HG02884 (cell line): ENCODE data around the gene CES1.
"Not testable (repeated sequence)": the region's sequence is repeated elsewhere in the genome, so short reads cannot be mapped to it uniquely, and the experiment has no call there.

Experiments used
- ATAC-seq: cut with Tn5 transposase; IDR thresholded peaks from one replicate; pipeline ENCODE4 v1.9.1; 2021; ENCODE audit warnings: mild to moderate bottlenecking, moderate library complexity; ENCODE audit not compliant: unreplicated experiment

CES1 gene

DNA sequence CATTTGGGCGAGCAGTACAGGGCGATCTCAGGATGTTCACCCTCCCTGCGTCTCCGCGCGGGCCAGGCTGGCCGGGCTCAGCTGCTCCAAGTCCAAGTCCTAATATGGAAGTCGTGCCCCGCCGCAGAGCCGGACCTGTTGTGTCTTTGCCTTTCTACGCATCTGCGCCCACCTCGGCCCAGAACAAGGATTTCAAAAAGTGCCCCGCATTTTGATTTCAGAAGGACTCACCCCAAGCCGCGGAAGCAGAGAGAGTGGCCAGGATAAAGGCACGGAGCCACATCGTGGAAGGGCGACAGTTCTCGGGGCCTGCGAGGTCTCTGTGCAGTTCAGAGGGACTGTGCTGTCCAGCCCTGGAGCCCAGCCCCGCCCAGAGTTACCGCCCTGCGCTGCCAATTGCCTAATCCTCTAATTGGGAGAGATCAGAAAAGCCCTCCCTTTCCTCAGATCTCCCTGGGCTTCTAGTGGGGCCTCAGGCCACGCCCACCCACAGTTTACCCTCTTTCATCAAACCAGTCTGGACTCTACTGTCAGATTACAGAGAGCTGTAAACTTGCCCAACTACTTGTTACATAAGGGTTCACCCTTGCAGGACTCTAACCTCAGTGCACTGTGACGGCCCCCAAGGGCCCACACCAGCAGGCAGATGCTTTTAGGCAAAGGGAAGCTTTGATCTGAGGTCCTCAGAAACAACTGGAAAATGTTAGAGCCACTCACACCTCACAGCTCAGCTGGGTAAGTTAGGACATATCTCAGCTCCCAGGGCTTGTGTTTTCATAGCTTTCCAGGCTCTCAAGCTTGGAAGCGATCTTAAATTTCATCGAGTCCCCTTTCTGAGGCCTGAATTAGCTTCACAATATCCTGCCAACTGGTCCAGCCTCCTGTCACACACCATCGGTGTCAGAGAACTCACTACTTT lies at the start of gene CES1:
TSS of gene CES1 (minus strand) at position 324 of the 919 bp plus-strand sequence. CDS start at position 283, 41 bp downstream.
- no peak for ATAC-seq

DNA sequence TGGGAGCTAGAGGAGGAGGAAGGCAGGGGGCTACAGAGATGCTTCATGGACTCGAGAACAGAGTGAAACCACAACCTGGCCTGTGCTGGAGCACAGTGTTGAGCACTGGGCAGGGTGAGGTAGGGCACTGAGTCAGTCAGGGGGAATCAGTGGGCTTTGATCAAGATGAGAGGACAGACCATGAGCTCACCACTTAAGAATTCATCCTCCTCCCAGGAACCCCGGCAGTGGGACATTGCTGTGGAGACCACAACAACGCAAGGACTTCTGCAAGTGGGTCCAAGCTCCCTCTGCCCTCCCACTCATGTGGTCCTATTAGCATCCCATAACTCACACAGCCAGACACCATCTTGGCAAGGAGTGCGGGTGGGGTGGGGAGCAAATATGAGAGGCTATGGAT lies 44.0 kb upstream of the CES1 start:
- no peak for ATAC-seq

DNA sequence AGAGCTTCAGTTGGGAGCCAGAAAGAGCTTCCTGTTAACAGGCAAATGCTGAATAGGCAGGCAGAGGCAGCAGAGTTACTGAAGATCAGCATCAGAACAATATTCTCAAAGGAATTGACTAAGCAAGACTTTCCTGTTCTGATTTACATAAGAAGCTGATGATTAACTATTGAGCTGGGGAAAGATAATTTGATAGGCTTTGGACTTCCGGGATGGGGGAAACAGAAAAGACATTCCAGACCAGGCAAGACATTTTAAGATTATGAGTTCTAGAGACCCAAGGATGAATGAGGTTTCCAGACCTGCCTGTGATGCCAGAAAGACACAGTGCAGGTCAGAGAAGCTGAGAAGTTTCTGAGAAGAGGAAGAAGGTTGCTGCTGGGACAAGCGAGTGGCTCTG lies 42.4 kb upstream of the CES1 start, which contains the start of gene CES5A:
TSS of gene CES5A (minus strand) at position 101 of the 400 bp plus-strand sequence. CDS start 152 bp downstream, outside the sequence.
- no peak for ATAC-seq

DNA sequence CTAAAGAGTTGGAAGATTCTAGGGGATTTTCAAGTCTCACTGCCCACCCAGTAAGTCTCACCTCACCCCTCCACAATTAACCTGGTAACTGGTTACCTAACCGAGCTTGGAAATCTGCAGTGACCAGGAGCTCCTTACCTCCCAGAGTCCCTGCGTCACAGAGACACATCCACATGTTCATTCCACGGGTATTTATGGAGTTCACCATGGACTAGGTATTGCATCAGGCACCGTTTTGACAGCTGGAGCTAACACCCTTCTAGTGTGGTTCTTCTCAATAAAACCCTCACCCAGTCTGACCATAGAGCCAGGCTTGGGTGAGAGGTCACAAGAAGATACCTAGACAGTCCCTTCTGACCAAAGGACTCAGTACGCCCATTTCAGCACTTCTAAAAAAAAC lies 40.2 kb upstream of the CES1 start:
- ATAC-seq, result no peak

DNA sequence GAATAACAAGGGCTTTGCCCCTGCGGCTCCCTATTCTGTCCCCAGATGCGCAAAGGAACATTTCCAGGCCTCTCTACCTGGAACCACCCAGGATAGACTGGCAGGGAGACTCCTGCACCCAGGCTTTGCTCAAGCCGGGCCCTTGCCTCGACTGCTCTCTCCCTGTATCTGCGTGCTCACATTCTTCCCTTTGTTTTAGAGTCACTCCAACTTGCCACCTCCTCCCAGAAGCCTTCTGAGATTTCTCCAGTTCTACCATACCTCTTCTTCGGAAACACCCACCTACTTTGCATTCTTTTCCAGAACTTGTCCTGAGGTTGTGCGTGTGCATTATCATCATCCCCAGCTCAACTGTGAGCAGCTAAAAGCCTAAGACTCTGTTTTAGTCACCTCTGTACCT lies 39.2 kb upstream of the CES1 start:
- ATAC-seq, result no peak

DNA sequence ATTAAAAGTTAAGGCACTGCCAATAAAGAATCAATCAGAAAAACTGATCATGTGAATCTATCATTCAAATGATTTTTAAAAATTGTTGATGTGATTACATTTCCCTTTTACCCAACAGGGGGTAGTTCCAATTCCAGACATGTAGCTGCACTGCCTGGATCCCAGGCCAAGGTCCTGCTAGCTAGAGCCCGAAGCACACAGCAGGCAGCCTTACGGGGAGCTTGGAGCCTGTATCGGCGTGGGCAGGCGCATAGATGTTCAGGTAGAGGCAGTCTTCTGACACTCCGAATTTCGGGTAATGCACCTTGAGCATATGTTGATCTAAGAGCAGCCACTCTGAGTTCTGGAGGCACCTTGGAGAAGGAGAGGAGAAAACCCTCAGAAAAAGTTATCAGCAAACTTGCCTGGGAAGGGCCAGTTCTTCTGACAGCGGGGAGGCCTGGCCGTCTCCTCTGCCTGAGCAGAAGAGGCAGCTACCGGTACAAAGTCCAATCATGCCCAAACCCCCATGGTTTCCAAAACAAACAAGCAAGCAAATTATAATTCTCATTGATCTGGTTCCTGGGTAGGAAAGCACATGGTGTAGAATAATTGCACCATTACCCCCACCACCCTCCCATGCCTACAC lies 38.6 kb upstream of the CES1 start:
- ATAC-seq, result no peak

DNA sequence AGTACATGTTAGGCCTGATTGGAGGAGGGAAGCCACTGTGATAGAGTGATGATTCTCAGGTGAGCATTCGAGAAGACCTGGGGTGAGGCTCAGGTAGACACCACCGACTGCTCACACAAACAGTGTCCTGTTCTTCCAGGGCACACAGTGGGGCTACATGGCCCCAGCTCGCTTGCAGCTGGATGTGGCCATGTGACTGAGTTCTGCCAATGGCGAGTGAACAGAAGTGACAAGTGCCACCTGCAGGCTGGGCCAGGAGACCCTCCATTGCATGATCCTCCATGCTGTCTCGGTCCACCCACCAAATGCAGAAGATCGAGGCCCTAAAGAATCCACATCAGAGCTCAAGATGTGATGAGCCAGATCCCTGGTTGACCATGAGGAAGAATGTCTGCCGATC lies 36.1 kb upstream of the CES1 start:
- ATAC-seq, result no peak

DNA sequence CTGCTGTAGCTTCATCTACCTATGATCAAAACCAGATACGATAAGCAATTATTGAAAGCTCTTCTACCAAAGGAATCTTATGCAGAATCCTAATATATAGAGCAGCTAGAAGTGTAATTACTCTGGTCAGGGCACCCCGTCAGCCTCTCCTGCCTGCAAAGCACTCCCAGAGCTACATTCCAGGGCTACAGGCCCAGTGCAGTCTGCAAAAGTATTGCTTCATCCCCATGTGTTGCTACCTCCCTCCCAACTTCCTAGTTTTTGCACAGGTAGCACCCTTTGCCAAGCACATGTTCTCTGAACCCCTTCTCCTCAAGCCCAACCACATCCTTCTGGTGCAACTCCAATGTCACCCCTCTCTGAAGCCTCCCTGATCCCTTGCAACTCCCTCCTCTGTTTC lies 35.2 kb upstream of the CES1 start:
- ATAC-seq, result no peak

DNA sequence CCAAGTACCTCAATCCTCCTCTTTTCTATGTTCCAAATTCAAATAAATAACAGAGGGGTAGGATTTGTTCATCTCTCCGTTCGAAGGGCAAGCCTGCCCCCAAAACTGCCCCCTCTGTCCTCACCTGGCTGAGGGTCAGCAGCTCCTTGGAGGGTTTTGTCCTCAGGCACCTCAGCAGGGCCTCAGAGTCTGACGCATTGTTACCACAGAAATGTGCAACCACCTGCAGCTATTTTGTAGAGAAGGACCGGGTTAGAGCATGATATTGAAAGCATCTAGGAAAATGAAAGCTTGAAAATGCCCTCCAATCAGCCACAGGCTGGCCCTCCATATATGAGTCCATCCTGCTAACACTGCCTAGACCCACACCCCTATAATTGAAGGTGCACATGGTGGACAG lies 28.4 kb upstream of the CES1 start:
- no peak for ATAC-seq

DNA sequence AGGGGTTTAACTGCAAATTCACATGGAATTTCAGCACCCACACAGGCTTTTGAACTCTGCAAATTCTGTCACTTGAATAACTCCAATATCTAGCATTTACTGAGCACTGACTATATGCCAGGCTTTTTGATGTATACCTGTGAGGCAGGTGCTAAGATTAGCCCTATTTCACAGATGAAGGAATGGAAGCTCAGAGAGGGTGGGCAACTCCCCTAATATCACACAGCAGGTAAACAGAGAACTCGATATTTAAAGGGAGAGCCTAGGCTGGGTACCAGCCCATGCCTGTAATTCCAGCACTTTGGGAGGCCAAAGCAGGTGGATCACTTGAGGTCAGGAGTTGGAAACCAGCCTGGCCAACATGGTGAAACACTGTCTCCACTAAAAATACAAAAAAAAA lies 24.8 kb upstream of the CES1 start:
- not testable (repeated sequence) for ATAC-seq

DNA sequence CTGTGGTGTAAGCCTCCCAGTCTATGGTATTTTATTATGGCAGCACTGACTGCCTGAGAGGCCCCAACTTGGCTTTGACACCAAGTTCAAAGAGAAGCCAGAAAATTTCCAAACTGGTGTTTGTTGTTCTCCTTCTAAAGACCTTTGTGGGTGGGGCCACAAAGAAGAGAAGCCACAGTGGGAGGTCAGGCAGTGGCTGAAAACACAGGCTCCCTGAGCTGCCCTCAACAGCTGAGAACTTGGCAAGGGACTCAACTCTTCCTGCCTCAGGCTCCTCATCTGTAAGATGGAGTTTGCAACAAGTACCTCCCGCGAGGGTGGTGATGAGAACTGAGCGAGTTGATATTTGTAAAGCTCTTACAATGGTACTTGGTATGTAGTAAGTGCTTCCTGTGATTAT lies 24.1 kb upstream of the CES1 start:
- ATAC-seq, result no peak

DNA sequence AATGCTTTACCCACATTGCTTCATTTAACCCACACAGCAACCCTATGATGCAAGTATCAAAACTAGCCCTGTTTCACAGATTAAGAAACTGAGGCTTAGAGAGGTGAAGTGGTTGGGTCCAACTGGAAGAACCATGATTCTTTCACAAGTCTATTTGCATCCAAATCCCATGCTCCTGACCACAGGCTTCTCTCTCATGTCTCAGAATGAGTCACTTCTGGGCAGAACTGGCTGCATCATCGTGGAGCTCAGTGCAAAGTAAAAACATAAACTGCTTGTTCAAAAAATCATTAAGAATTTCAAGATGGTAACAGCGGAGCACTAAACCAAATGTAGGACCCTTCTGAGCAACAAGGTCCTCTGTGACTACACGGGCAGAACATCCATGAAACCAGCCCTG lies 20.2 kb upstream of the CES1 start:
- no peak for ATAC-seq

DNA sequence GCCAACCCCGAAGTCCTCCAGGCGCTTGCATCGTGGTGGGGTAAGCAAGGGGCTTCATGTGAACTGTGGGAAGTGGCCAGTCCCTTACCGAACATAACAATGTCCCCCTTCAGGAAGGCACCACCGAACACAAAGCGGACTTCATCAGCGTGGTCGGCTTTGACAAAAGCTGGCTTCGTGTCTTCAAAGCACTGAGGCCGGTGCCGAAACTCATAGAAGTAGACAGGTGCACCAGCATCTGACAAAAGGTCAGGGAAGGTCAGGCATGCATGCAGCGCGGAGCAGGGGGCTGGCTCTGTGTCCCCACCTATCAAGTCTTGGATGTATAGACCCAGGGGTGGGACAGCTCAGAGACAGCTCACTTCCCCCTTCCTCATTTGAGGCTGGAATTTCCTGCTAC lies 16.6 kb upstream of the CES1 start:
- ATAC-seq, result no peak

DNA sequence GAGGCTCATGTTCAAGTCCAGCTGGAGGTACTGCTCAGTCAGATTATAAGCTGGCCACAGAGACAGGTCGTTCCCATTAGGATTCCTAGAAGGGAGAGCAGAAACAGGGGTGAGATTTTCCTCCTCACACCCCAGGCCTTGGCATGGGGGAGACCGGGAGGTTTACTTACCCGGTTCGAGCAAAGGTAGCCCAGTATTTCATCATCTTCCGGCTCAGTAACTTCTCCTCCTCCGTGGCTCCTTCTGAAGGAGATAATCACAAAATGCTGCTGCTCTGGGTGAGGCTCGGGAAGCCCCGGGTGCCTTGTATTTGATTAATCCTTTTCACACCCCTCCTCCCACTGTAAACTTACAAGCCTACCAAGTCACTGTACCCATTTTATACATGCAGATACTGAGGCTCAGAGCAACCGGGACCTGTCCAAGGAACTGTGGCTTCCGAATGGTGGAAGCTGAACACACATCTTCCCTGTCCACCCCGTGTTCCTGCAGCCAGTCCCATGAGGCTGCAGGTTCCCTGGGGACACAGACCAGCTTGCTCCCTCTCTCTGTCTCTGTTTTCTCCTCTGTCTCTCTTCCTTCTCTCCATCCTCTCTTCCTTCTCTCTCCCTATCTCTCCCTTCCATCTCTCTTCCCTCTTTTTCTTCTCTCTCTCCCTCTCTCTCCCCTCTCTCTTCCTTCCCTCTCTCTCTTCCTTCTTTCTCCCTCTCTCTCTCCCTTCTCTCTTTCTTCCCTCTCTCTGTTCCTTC lies 13.9 kb upstream of the CES1 start:
- ATAC-seq, result no peak

DNA sequence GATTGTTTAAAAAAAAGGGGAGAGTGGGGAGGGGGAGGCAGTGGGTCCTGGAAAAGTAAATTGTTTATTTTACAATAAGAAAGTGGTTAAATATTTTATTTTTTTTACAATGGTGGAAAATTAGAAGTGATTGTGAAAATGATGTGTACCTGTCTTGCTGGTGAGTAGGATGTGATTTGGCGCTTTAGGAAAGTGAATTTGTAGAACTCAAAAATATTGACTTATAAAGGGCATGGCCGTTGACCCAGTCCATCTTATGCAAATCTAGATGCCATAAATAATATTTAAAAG lies 10.2 kb upstream of the CES1 start:
- ATAC-seq, result no peak

DNA sequence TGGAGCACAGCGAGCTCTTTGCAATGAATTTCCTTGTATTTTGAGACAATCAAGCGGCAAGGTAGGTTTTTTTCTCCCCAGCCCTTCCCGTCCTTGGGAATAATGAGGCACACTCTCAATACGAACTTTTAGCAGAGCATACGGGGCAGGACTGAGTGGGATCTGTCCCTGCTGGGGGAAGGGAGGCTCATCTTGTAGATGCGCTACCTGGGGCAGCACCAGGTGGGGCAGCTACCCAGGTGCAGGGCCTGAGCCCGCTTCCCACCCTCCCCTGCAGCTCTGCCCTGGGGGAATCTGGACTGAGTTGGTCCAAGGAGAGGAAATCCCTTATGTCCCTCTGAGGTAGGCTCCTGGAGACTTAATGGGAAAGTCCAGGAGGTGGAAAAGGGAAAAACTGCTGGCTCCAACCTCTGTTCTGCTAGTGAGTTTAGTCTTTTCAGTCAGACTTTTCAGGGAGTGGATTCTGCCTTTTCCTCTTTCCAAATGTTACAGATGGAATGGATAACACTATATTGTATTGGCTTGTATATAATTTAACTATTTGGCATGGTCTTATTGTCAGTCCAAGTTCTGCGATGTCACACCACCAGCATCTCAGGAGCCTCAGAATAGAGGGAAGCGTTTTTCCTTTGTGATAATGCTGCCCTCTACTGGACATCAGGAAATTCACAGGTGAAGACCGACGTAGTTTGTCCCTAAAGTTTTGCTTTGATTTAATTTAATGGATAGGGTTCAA lies 9.6 kb upstream of the CES1 start:
- ATAC-seq, result no peak

DNA sequence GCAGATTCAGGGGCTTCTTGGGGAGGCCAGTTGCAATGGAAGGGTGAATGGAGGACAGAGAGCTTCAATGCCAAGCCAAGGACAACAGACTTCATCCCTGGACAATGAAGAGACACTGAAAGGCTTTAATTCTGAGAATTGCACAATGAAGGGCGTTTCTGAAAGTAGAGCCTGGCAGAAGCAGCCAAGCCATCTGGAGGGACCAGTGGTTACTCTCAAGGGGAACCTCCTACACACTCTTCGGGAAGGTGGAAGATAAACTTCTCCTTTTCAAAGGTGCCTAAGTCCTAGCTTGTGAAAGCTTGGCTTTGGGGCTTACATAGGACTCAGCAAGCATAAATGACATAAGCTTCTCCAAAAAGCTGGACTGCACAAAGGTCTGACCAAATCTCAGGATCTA lies 6.2 kb upstream of the CES1 start:
- no peak for ATAC-seq

DNA sequence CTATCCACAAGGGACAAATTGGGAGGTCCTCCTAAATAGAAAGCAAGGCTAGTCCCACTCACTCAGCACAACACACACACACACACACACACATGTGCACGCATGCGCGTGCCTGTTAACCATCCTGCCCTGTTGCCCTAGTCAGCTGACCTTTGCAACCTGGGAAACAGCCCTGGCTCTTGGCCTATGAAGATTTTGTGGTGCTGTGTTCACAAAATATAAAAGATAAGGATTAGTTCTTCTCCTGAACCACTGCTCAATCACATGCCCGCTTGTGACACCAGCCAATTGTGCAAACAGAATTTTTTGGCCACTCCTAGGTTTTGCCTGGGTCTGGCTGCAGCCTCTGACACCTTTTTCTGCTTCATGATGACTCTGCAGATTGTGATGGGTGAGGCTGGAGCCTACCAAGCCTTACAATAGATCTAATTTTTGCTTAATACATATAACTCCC lies 3.3 kb upstream of the CES1 start:
- no peak for ATAC-seq

DNA sequence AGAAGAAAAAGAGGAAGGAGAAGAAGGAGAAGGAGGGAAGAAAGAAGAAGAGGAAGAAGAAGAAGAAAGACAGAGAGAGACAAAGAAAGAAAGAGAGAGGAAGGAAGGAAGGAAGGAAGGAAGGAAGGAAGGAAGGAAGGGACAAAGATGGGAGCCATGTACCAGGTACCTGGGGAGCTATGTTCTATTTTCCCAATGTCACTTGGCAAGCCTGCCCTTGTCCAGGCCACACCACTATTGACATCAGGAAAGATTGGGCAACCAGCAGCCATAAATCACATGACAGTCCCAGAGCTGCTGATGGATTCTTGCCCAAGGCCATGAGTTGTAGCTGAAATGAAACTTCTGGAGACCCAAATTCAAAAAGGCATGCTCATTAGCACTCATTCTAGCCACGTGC lies 2.7 kb upstream of the CES1 start:
- ATAC-seq, result no peak

DNA sequence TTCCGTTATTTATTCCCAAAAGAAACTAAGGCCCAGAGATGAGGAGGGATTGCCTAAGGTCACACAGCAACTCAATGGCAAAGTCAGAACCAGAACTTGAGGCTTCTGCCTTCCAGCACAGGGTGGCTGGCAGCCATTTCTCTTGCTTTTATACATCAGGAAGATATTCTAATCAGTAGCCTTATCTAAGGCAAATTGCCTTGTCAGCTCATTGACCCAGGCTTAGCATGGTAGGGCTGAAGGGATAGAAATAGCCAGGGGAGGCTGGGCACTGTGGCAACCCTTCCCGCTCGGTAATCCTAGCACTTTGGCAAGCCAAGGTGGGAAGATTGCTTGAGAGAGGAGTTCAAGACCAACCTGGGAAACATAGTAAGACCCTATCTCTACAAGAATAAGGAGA lies 2.3 kb upstream of the CES1 start:
- not testable (repeated sequence) for ATAC-seq

DNA sequence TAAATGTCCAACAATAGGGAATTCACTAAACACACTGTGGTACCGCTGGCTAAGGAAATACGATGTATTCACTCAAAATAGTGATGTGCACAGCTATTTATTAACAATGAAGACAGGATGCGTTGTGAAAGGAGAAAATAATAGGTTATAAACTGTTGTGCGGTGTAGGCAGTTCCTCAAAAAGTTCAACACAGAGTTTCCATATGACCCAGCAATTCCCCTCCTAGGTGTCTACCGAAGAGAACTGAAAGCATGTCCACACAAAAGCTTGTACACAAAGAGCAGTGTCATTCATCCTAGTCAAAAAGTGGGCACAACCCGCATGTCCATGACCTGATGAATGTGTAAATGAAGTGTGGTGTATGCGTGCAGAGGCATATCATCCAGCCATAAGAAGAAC lies 1.2 kb upstream of the CES1 start:
- peak; percentile 87 for ATAC-seq
